Effector memory CD4-positive, alpha-beta T cell (primary cell): ENCODE data around the gene CCM2L.
A peak's percentile ranks its signal among the peaks of the same experiment; 100 is the strongest.

Experiments
- DNase-seq, 3 donors: peaks; one replicate each; pipeline ENCODE4 v3.0.0-alpha.2; 2020
- H3K27ac ChIP-seq: 2 replicates; pipeline ENCODE4 v1.7.0; 2013; ENCODE audit warnings: mild to moderate bottlenecking, low read length, moderate library complexity; ENCODE audit not compliant: insufficient read depth, poor library complexity, severe bottlenecking
- H3K27me3 ChIP-seq: replicated peaks from 2 replicates; pipeline ENCODE4 v1.7.0; 2013; ENCODE audit warnings: mild to moderate bottlenecking, low read length; ENCODE audit not compliant: insufficient read depth, control insufficient read depth, poor library complexity, severe bottlenecking
- H3K36me3 ChIP-seq: 2 replicates; pipeline ENCODE4 v1.7.0; 2013; ENCODE audit warnings: mild to moderate bottlenecking, low read length, moderate library complexity; ENCODE audit not compliant: control insufficient read depth, insufficient read depth
- H3K4me1 ChIP-seq: 2 replicates; pipeline ENCODE4 v1.7.0; 2013; ENCODE audit warnings: low read length, mild to moderate bottlenecking; ENCODE audit not compliant: control insufficient read depth, insufficient read depth, poor library complexity, severe bottlenecking
- H3K4me3 ChIP-seq: 2 replicates; pipeline ENCODE4 v1.7.0; 2013; ENCODE audit warnings: low read length, low read depth, mild to moderate bottlenecking; ENCODE audit not compliant: insufficient read depth, poor library complexity, severe bottlenecking
- H3K9me3 ChIP-seq: 2 replicates; pipeline ENCODE4 v1.7.0; 2013; ENCODE audit warnings: mild to moderate bottlenecking, low read length, moderate library complexity; ENCODE audit not compliant: control insufficient read depth

Gene CCM2L

GRCh38 chr20:32052090-32052777 is 42.0 kb downstream of the CCM2L start, which contains the start of gene HCK:
Gene HCK (plus strand): TSS chr20:32052242.
- peaks cover 37% of the 10 kb centered on the region for H3K27me3 ChIP-seq
- no peaks in the 10 kb centered on the region for H3K9me3 ChIP-seq
- DNase-seq = no peak
- H3K27ac ChIP-seq = no peak within 1 kb of the TSS
- peak within 1 kb of the TSS; percentile 30 for H3K4me3 ChIP-seq
- H3K4me1 ChIP-seq = peaks cover 22% of the 10 kb centered on the region
- no peaks in the 10 kb centered on the region for H3K36me3 ChIP-seq

DNA sequence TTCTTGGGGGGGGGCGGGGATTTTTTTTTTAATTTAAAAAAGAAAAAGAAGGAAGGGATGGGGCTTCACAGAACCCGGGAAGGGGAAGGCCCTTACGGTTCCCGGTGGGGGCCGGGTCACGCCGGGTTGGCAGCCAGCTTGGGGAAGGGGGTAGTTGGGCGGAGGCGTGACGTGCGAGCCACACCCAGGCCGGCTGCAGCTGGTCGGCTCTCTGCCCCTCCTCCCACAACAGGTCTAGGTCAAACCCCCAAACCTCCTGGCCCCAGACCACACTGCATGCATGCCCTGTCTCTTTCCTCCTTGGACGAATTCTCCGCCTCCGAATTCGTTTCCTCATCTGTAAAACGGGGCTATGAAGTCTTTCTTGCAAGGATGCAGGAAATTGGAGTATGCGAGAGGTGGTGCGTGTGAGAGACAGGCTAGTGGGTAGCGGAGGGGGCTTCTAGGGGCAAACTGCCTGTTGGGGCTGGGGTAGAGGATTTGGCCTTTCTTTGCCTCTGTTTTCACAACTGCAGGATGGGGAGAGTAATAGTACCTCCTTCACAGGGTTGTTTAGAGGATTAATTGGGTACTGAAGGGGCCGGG is 42.6 kb downstream of the CCM2L start:
- peaks cover 22% of the 10 kb centered on the region for H3K4me1 ChIP-seq
- H3K36me3 ChIP-seq = no peaks in the 10 kb centered on the region
- no peak overlapping the region for H3K27ac ChIP-seq
- peak overlapping the region; percentile 19 for H3K4me3 ChIP-seq
- peaks cover 38% of the 10 kb centered on the region for H3K27me3 ChIP-seq
- DNase-seq = no peak
- no peaks in the 10 kb centered on the region for H3K9me3 ChIP-seq

GRCh38 chr20:32053648-32054047 is 43.4 kb downstream of the CCM2L start:
- peaks cover 40% of the 10 kb centered on the region for H3K27me3 ChIP-seq
- no peak overlapping the region for H3K27ac ChIP-seq
- H3K9me3 ChIP-seq = no peaks in the 10 kb centered on the region
- peaks cover 22% of the 10 kb centered on the region for H3K4me1 ChIP-seq
- no peaks in the 10 kb centered on the region for H3K36me3 ChIP-seq
- no peak overlapping the region for H3K4me3 ChIP-seq
- no peak for DNase-seq

DNA sequence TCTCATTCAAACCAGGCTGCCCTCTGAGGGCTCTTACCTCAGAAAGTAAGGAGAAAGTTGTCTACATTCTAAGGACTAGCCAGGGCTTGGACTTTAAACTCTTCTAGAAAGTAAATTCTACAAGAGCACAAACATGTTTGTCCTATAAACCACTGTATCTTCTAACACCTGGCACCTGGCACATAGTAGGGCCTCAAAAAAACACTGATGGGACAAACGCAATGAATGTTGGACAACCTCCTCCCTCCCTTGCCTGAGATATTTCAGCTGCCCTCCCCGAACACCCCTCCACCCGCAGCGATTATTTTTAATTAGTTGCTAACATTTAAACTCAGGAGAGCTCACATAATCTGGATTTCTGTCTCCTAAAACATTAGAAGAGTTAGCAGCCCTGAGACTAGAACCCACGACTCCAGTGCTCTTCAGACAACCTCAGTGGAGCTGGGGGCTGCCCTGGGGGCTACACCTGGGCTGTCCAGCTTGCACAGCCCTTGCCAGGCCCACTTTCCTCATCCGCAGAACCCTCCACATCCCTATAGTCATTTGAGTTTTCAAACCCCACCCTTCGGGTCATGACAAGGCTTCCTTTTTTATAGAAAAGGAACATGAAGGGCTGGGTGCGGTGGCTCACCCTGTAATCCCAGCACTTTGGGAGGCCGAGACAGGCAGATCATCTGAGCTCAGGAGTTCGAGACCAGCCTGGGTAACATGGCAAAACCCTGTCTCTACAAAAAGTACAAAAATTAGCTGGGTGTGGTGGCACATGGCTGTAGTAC is 46.7 kb downstream of the CCM2L start:
- Histone ChIP-seq H3K4me3 (no peak overlapping the region), H3K36me3 (no peaks in the 10 kb centered on the region), H3K9me3 (no peaks in the 10 kb centered on the region), H3K27me3 (peaks cover 28% of the 10 kb centered on the region), H3K4me1 (peaks cover 12% of the 10 kb centered on the region), H3K27ac (no peak overlapping the region)
- DNase-seq = no peak

GRCh38 chr20:32057656-32058184 is 47.5 kb downstream of the CCM2L start:
- no peak overlapping the region for H3K4me3 ChIP-seq
- H3K4me1 ChIP-seq = peaks cover 4% of the 10 kb centered on the region
- DNase-seq = no peak
- peaks cover 20% of the 10 kb centered on the region for H3K27me3 ChIP-seq
- no peak overlapping the region for H3K27ac ChIP-seq
- H3K9me3 ChIP-seq = no peaks in the 10 kb centered on the region
- no peaks in the 10 kb centered on the region for H3K36me3 ChIP-seq

GRCh38 chr20:32059189-32059588 is 49.0 kb downstream of the CCM2L start:
- peaks cover 9% of the 10 kb centered on the region for H3K27me3 ChIP-seq
- no peak for DNase-seq
- no peaks in the 10 kb centered on the region for H3K4me1 ChIP-seq
- no peaks in the 10 kb centered on the region for H3K36me3 ChIP-seq
- H3K4me3 ChIP-seq = no peak overlapping the region
- H3K9me3 ChIP-seq = no peaks in the 10 kb centered on the region
- H3K27ac ChIP-seq = no peak overlapping the region

DNA sequence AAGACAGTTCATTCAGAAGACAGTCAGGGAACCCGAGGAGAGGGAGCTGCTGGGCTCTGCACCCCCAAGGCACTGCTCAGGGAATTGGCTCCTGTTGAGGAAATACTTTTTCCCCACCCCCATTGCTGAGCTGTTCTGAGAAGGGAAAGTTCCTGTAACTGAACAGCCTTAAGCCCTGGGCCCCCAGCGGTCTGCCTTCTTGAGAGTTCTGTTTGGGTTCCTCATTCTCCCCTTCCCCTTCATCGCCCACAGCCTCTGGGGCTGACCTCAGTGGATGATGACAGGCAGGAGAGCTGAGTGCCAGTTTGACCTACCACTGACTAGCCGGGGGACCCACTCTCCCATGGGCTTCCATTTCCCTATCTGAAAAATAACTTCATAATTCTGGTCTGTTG is 52.5 kb downstream of the CCM2L start:
- Histone ChIP-seq H3K9me3 (no peaks in the 10 kb centered on the region), H3K36me3 (no peaks in the 10 kb centered on the region), H3K4me3 (no peak overlapping the region), H3K4me1 (no peaks in the 10 kb centered on the region), H3K27ac (no peak overlapping the region), H3K27me3 (peaks cover 3% of the 10 kb centered on the region)
- DNase-seq = no peak

- Histone ChIP-seq H3K4me3 (no peak overlapping the region), H3K9me3 (no peaks in the 10 kb centered on the region), H3K27me3 (no peaks in the 10 kb centered on the region), H3K27ac (no peak overlapping the region), H3K4me1 (no peaks in the 10 kb centered on the region), H3K36me3 (no peaks in the 10 kb centered on the region)
- DNase-seq = no peak
Measured at GRCh38 chr20:32063695-32064094, 53.5 kb downstream of the CCM2L start.

- Histone ChIP-seq H3K4me3 (no peak overlapping the region), H3K27ac (no peak overlapping the region), H3K4me1 (no peaks in the 10 kb centered on the region)
Measured at GRCh38 chr20:32064667-32065066, 54.4 kb downstream of the CCM2L start.

More at GRCh38 chr20:32064667-32065066, 54.4 kb downstream of the CCM2L start:
- H3K9me3 ChIP-seq = no peaks in the 10 kb centered on the region
- DNase-seq = no peak
- no peaks in the 10 kb centered on the region for H3K27me3 ChIP-seq
- no peaks in the 10 kb centered on the region for H3K36me3 ChIP-seq
